A549 (cell line): ENCODE data around the gene XPNPEP1. TPM values are rescaled to one million over a fixed set of nuclear protein-coding genes. Genes with fewer than 3 reads are reported as not detected.

Experiments used
- ATAC-seq, 2 experiments: fragments of 200-7000 bp in 1 of 2; fragments of >200 bp in 1 of 2; cut with Nextera tagmentation in 1 of 2; cut with Tn5 transposase in 1 of 2; 3 replicates each; pipeline versions ENCODE4 v1.8.0 to v1.9.1; 2018 to 2020; ENCODE audit warnings: mild to moderate bottlenecking in 1 of 2, moderate library complexity in 1 of 2
- CTCF ChIA-PET: fragments of 300-600 bp; sonication (Branson Sonifier 250); formaldehyde crosslinking; extraction: SDS; loops from one replicate; lab custom pipeline; 2021; ENCODE audit warnings: antibody characterized with exemption, inconsistent platforms; lab: Yijun Ruan, JAX
- POLR2A ChIA-PET: fragments of 350-600 bp; formaldehyde crosslinking; extraction: SDS; loops from one replicate; lab custom pipeline; 2021; ENCODE audit warnings: antibody characterized with exemption, inconsistent platforms; lab: Yijun Ruan, JAX
- DNase-seq, 2 experiments: peaks; one replicate each; pipeline versions ENCODE4 v3.0.0 to v3.0.0-alpha.2; 2011 to 2016; ENCODE audit warnings: low read depth in 1 of 2, low spot score in 1 of 2
- FAIRE-seq: peaks from 2 replicates; lab custom pipeline; 2011; peaks lifted over from hg19 to GRCh38; lab: Jason Lieb, UNC
- H3K27ac ChIP-seq, 2 experiments: fragments of >200 bp; sonication (Bioruptor Twin); formaldehyde crosslinking; 3 replicates each; pipeline ENCODE4 v1.5.1; 2016 to 2017
- H3K4me1 ChIP-seq: fragments of >200 bp; sonication (Bioruptor Twin); formaldehyde crosslinking; 3 replicates; pipeline ENCODE4 v1.6.1; 2016
- H3K4me2 ChIP-seq: fragments of >200 bp; sonication (Bioruptor Twin); formaldehyde crosslinking; 3 replicates; pipeline ENCODE4 v1.6.1; 2016
- H3K4me3 ChIP-seq: fragments of >200 bp; sonication (Bioruptor Twin); formaldehyde crosslinking; 3 replicates; pipeline ENCODE4 v1.5.1; 2016
- H3K9me3 ChIP-seq: fragments of >200 bp; sonication (Bioruptor Twin); formaldehyde crosslinking; 3 replicates; pipeline ENCODE4 v1.6.1; 2016
- BHLHE40 ChIP-seq: IDR thresholded peaks from 2 replicates; pipeline ENCODE4 v1.6.1; 2012; ENCODE audit warnings: low read depth, low read length, inconsistent platforms
- CBX8 ChIP-seq: fragments of 200-600 bp; sonication (generic); IDR thresholded peaks from 2 replicates; pipeline ENCODE4 v1.6.1; 2016
- CHD4 ChIP-seq: fragments of 200-600 bp; sonication (generic); IDR thresholded peaks from 2 replicates; pipeline ENCODE4 v1.6.1; 2016; ENCODE audit warnings: antibody characterized with exemption, mild to moderate bottlenecking, borderline replicate concordance
- EHMT2 ChIP-seq: fragments of 200-600 bp; sonication (generic); IDR thresholded peaks from 2 replicates; pipeline ENCODE4 v1.6.1; 2016; ENCODE audit warnings: antibody characterized with exemption, low read depth, mild to moderate bottlenecking, moderate library complexity
- GATA3 ChIP-seq: IDR thresholded peaks from 2 replicates; pipeline ENCODE4 v1.6.1; 2012; ENCODE audit warnings: borderline replicate concordance
- HDAC2 ChIP-seq: fragments of 200-600 bp; sonication (generic); IDR thresholded peaks from 2 replicates; pipeline ENCODE4 v1.6.1; 2016
- HOXA7 ChIP-seq: fragments of 250-450 bp; sonication (Bioruptor Pico); IDR thresholded peaks from 2 replicates; pipeline ENCODE4 v1.5.0; 2020; ENCODE audit warnings: mild to moderate bottlenecking, moderate library complexity
- HOXB5 ChIP-seq: fragments of 250-450 bp; sonication (Bioruptor Pico); IDR thresholded peaks from 2 replicates; pipeline ENCODE4 v1.5.0; 2020; ENCODE audit warnings: mild to moderate bottlenecking, moderate library complexity
- JUNB ChIP-seq: fragments of >200 bp; sonication (Bioruptor Twin); formaldehyde crosslinking; IDR thresholded peaks from 2 replicates; pipeline ENCODE4 v1.6.1; 2016
- MAZ ChIP-seq: fragments of 150-350 bp; IDR thresholded peaks from 2 replicates; pipeline ENCODE4 v1.6.1; 2014; ENCODE audit warnings: antibody characterized with exemption, low read depth, low read length, borderline replicate concordance
- NPAS2 ChIP-seq: fragments of 250-450 bp; sonication (Bioruptor Pico); IDR thresholded peaks from 2 replicates; pipeline ENCODE4 v1.8.0; 2022; ENCODE audit warnings: mild to moderate bottlenecking, moderate library complexity, borderline replicate concordance
- POLR2A ChIP-seq: IDR thresholded peaks from 2 replicates; pipeline ENCODE4 v1.6.1; 2012; ENCODE audit warnings: mild to moderate bottlenecking, low read length
- POLR2AphosphoS2 ChIP-seq: conservative IDR thresholded peaks from 2 replicates; pipeline ENCODE4 v1.6.1; 2012; ENCODE audit warnings: low read length, improper control_type of control experiment, inconsistent platforms
- RARB ChIP-seq: fragments of 250-450 bp; sonication (Bioruptor Pico); IDR thresholded peaks from 2 replicates; pipeline ENCODE4 v1.8.0; 2021; ENCODE audit warnings: mild to moderate bottlenecking, moderate library complexity
- RFX5 ChIP-seq: fragments of 450-650 bp; IDR thresholded peaks from 2 replicates; pipeline ENCODE4 v1.7.1; 2014; ENCODE audit warnings: antibody characterized with exemption, mild to moderate bottlenecking, moderate library complexity
- RNF2 ChIP-seq: fragments of 200-600 bp; sonication (generic); IDR thresholded peaks from 2 replicates; pipeline ENCODE4 v1.6.1; 2016; ENCODE audit warnings: low read depth, mild to moderate bottlenecking, antibody characterized with exemption, moderate library complexity, borderline replicate concordance
- TP53 ChIP-seq: fragments of 250-450 bp; sonication (Bioruptor Pico); IDR thresholded peaks from 2 replicates; pipeline ENCODE4 v1.5.0; 2021; ENCODE audit warnings: mild to moderate bottlenecking, moderate library complexity
- ZNF302 ChIP-seq: fragments of 250-450 bp; sonication (Bioruptor Pico); IDR thresholded peaks from 2 replicates; pipeline ENCODE4 v1.9.0; 2021; ENCODE audit warnings: inconsistent platforms, mild to moderate bottlenecking, moderate library complexity
- ZSCAN20 ChIP-seq: fragments of 250-450 bp; sonication (Bioruptor Pico); IDR thresholded peaks from 2 replicates; pipeline ENCODE4 v1.8.0; 2022; ENCODE audit warnings: mild to moderate bottlenecking, moderate library complexity
- WGBS: methylation state at CpG from one replicate; pipeline ENCODE4 v1.1.6; 2017; ENCODE audit errors: missing lambda C conversion rate; 5-methylcytosine and 5-hydroxymethylcytosine counted together
- polyA plus RNA-seq, 4 experiments: library from polyadenylated mRNA; depleted of rRNA in 3 of 4; stranded (reverse); fragments of >200 nt; fragmentation: RNase III in 1 of 4; extraction: RNeasy Plus Mini Kit Qiagen cat#74134 plus additional on column Dnase treatment in 1 of 4; gene quantifications; 2 replicates in 3 of 4; 3 replicates in 1 of 4; pipeline ENCODE4 v1.2.3, GENCODE V29; 2011 to 2017
- TF ChIP-seq, protein P1 (sequence below): IDR thresholded peaks from 2 replicates; pipeline ENCODE4 v1.6.1; 2012
- TF ChIP-seq, protein P2 (sequence below): fragments of >200 bp; sonication (Bioruptor Twin); formaldehyde crosslinking; IDR thresholded peaks from 3 replicates; pipeline ENCODE4 v1.5.1; 2016
- TF ChIP-seq, protein P3 (sequence below): IDR thresholded peaks from 2 replicates; pipeline ENCODE4 v1.6.1; 2012
- TF ChIP-seq, protein P4 (sequence below): fragments of >200 bp; sonication (Bioruptor Twin); formaldehyde crosslinking; IDR thresholded peaks from 2 replicates; pipeline ENCODE4 v1.6.1; 2016
- TF ChIP-seq, protein P5 (sequence below): fragments of 200-600 bp; sonication (generic); IDR thresholded peaks from 2 replicates; pipeline ENCODE4 v1.6.1; 2016; ENCODE audit warnings: antibody characterized with exemption, mild to moderate bottlenecking, moderate library complexity
- TF ChIP-seq, protein P6 (sequence below): fragments of 450-650 bp; IDR thresholded peaks from 2 replicates; pipeline ENCODE4 v1.6.1; 2014; ENCODE audit warnings: antibody characterized with exemption

The XPNPEP1 gene
- polyA plus RNA-seq, 2 of the 4 experiments (the other 2 are of a cell fraction), result 32.5 to 53.9 TPM

DNA sequence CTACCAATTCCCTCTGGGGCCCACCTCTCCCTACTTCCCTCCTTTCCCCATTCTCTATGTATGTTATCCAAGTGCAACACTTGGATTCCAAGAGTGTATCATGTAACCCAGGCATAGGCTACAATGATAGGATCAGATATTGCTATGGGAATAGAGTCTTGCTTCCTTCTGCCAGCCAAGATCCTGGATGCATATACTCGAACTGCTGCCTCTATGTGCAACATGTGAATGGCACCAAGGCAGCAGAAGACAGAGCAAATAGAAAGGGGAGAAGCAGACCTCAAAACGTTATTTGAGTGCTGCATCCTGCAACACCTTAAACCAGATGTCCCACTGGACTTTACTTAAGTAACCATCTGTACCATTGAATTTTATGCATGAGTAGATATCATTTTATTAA is 3.5 kb upstream of the XPNPEP1 start:
- FAIRE-seq (no peak), DNase-seq (no peak), ATAC-seq (no peak)
- POLR2A ChIA-PET, result no interaction called here
- H3K4me3 ChIP-seq, result no peak overlapping the region
- 5% methylated on average over 2 of the region's 2 CpGs for WGBS
- no peak overlapping the region for H3K4me2 ChIP-seq
- TF ChIP-seq RFX5, result no peak
- TF ChIP-seq ZNF302 (CRISPR knock-in tag), result no peak
- no peak for TF ChIP-seq NPAS2 (CRISPR knock-in tag)
- TF ChIP-seq, protein P1, sequence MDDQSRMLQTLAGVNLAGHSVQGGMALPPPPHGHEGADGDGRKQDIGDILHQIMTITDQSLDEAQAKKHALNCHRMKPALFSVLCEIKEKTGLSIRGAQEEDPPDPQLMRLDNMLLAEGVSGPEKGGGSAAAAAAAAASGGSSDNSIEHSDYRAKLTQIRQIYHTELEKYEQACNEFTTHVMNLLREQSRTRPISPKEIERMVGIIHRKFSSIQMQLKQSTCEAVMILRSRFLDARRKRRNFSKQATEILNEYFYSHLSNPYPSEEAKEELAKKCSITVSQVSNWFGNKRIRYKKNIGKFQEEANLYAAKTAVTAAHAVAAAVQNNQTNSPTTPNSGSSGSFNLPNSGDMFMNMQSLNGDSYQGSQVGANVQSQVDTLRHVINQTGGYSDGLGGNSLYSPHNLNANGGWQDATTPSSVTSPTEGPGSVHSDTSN, result no peak
- TF ChIP-seq CBX8, result no peak
- TF ChIP-seq EHMT2, result no peak
- no peak for TF ChIP-seq HOXB5 (CRISPR knock-in tag)
- TF ChIP-seq POLR2A, result no peak
- no peak for TF ChIP-seq BHLHE40
- no peak for TF ChIP-seq RNF2
- TF ChIP-seq ZSCAN20, result no peak
- no peak for TF ChIP-seq RARB (CRISPR knock-in tag)
- TF ChIP-seq POLR2AphosphoS2, result no peak
- TF ChIP-seq, protein P2, sequence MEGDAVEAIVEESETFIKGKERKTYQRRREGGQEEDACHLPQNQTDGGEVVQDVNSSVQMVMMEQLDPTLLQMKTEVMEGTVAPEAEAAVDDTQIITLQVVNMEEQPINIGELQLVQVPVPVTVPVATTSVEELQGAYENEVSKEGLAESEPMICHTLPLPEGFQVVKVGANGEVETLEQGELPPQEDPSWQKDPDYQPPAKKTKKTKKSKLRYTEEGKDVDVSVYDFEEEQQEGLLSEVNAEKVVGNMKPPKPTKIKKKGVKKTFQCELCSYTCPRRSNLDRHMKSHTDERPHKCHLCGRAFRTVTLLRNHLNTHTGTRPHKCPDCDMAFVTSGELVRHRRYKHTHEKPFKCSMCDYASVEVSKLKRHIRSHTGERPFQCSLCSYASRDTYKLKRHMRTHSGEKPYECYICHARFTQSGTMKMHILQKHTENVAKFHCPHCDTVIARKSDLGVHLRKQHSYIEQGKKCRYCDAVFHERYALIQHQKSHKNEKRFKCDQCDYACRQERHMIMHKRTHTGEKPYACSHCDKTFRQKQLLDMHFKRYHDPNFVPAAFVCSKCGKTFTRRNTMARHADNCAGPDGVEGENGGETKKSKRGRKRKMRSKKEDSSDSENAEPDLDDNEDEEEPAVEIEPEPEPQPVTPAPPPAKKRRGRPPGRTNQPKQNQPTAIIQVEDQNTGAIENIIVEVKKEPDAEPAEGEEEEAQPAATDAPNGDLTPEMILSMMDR, result no peak
- no peak for TF ChIP-seq HOXA7 (CRISPR knock-in tag)
- no peak for TF ChIP-seq JUNB
- TF ChIP-seq TP53 (CRISPR knock-in tag), result no peak
- no peak overlapping the region for H3K27ac ChIP-seq
- no peaks in the 10 kb centered on the region for H3K9me3 ChIP-seq
- CTCF ChIA-PET, result no interaction called here
- H3K4me1 ChIP-seq, result peaks cover 12% of the 10 kb centered on the region; the same call in 2 of the 3 replicates

DNA sequence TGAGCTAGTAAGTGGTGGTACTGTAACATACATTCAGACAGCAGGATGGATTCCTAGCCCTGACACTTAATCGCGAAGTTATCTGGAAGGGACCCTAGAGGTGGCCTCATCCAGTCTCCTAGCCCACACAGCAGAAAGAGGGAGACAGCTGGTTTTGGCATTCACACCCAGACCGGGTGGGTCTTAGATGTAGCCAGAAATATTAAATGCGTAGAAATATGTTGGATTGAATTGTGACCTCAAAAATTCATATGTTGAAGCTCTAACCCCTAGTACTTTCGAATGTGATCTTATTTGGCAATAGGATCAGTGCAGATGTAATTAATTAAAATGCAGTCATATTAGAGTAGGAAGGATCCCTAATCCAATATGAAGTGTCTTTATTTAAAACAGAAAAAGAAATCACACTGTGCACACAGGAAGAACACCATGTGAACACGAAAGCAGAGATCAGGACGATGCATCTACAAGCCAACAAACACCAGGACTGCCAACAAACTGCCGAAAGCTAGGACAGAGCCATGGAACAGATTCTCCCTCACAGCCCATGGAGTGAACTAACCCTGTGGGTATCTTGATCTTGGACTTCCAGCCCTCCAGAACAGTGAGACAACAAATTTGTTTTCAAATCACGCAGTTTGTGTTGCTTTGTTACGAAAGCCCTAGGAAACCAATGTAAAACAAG is 2.9 kb upstream of the XPNPEP1 start:
- no peak for ATAC-seq
- CTCF ChIA-PET, result no interaction called here
- Histone ChIP-seq H3K4me1 (peaks cover 12% of the 10 kb centered on the region; the same call in 2 of the 3 replicates), H3K4me3 (no peak overlapping the region), H3K9me3 (no peaks in the 10 kb centered on the region), H3K27ac (no peak overlapping the region), H3K4me2 (no peak overlapping the region)
- TF ChIP-seq TP53 (CRISPR knock-in tag) (no peak), ZNF302 (CRISPR knock-in tag) (no peak), HDAC2 (no peak), CHD4 (no peak), MAZ (no peak), HOXB5 (CRISPR knock-in tag) (no peak), POLR2AphosphoS2 (no peak), GATA3 (no peak)
- TF ChIP-seq, protein P3, sequence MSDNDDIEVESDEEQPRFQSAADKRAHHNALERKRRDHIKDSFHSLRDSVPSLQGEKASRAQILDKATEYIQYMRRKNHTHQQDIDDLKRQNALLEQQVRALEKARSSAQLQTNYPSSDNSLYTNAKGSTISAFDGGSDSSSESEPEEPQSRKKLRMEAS, result no peak
- TF ChIP-seq, protein P4, sequence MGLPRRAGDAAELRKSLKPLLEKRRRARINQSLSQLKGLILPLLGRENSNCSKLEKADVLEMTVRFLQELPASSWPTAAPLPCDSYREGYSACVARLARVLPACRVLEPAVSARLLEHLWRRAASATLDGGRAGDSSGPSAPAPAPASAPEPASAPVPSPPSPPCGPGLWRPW, result no peak
- TF ChIP-seq, protein P5, sequence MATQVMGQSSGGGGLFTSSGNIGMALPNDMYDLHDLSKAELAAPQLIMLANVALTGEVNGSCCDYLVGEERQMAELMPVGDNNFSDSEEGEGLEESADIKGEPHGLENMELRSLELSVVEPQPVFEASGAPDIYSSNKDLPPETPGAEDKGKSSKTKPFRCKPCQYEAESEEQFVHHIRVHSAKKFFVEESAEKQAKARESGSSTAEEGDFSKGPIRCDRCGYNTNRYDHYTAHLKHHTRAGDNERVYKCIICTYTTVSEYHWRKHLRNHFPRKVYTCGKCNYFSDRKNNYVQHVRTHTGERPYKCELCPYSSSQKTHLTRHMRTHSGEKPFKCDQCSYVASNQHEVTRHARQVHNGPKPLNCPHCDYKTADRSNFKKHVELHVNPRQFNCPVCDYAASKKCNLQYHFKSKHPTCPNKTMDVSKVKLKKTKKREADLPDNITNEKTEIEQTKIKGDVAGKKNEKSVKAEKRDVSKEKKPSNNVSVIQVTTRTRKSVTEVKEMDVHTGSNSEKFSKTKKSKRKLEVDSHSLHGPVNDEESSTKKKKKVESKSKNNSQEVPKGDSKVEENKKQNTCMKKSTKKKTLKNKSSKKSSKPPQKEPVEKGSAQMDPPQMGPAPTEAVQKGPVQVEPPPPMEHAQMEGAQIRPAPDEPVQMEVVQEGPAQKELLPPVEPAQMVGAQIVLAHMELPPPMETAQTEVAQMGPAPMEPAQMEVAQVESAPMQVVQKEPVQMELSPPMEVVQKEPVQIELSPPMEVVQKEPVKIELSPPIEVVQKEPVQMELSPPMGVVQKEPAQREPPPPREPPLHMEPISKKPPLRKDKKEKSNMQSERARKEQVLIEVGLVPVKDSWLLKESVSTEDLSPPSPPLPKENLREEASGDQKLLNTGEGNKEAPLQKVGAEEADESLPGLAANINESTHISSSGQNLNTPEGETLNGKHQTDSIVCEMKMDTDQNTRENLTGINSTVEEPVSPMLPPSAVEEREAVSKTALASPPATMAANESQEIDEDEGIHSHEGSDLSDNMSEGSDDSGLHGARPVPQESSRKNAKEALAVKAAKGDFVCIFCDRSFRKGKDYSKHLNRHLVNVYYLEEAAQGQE, result no peak
- TF ChIP-seq, protein P6, sequence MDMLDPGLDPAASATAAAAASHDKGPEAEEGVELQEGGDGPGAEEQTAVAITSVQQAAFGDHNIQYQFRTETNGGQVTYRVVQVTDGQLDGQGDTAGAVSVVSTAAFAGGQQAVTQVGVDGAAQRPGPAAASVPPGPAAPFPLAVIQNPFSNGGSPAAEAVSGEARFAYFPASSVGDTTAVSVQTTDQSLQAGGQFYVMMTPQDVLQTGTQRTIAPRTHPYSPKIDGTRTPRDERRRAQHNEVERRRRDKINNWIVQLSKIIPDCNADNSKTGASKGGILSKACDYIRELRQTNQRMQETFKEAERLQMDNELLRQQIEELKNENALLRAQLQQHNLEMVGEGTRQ, result no peak
- FAIRE-seq, result no peak
- DNase-seq, result no peak
- POLR2A ChIA-PET, result no interaction called here
- 84% methylated on average over 10 of the region's 10 CpGs for WGBS
